A549 (cell line): Measurements from ENCODE around the gene RNF39.

Source experiments
- BHLHE40 ChIP-seq: IDR thresholded peaks from 2 replicates; pipeline ENCODE4 v1.6.1; 2012; ENCODE audit warnings: low read depth, low read length, inconsistent platforms
- EP300 ChIP-seq, 2 experiments: fragments of >200 bp; sonication (Bioruptor Twin); formaldehyde crosslinking; IDR thresholded peaks; 2 replicates in 1 of 2; 3 replicates in 1 of 2; pipeline ENCODE4 v1.6.1; 2016 to 2017
- GATA3 ChIP-seq: IDR thresholded peaks from 2 replicates; pipeline ENCODE4 v1.6.1; 2012; ENCODE audit warnings: borderline replicate concordance
- JUN ChIP-seq, 2 experiments: fragments of >200 bp; sonication (Bioruptor Twin); formaldehyde crosslinking; IDR thresholded peaks; 2 replicates in 1 of 2; 3 replicates in 1 of 2; pipeline ENCODE4 v1.6.1; 2016 to 2017
- MAFK ChIP-seq: fragments of 450-650 bp; IDR thresholded peaks from 2 replicates; pipeline ENCODE4 v1.6.1; 2014; ENCODE audit not compliant: partially characterized antibody
- NPAS2 ChIP-seq: fragments of 250-450 bp; sonication (Bioruptor Pico); IDR thresholded peaks from 2 replicates; pipeline ENCODE4 v1.8.0; 2022; ENCODE audit warnings: mild to moderate bottlenecking, moderate library complexity, borderline replicate concordance
- NR3C1 ChIP-seq: fragments of >200 bp; sonication (Bioruptor Twin); formaldehyde crosslinking; IDR thresholded peaks from 3 replicates; pipeline ENCODE4 v1.6.1; 2017
- POLR2A ChIP-seq: IDR thresholded peaks from 2 replicates; pipeline ENCODE4 v1.6.1; 2012; ENCODE audit warnings: mild to moderate bottlenecking, low read length
- POLR2AphosphoS2 ChIP-seq: conservative IDR thresholded peaks from 2 replicates; pipeline ENCODE4 v1.6.1; 2012; ENCODE audit warnings: low read length, improper control_type of control experiment, inconsistent platforms
- RFX5 ChIP-seq: fragments of 450-650 bp; IDR thresholded peaks from 2 replicates; pipeline ENCODE4 v1.7.1; 2014; ENCODE audit warnings: antibody characterized with exemption, mild to moderate bottlenecking, moderate library complexity
- SMC3 ChIP-seq: fragments of >200 bp; sonication (Bioruptor Twin); formaldehyde crosslinking; IDR thresholded peaks from 3 replicates; pipeline ENCODE4 v1.6.1; 2018; ENCODE audit warnings: inconsistent platforms
- SREBF2 ChIP-seq: fragments of 450-650 bp; IDR thresholded peaks from 2 replicates; pipeline ENCODE4 v1.6.1; 2014; ENCODE audit warnings: mild to moderate bottlenecking, moderate library complexity
- TF ChIP-seq, protein P1 (sequence below): fragments of >200 bp; sonication (Bioruptor Twin); formaldehyde crosslinking; IDR thresholded peaks from 3 replicates; pipeline ENCODE4 v1.5.1; 2016
- TF ChIP-seq, protein P2 (sequence below): fragments of 200-600 bp; sonication (generic); IDR thresholded peaks from 2 replicates; pipeline ENCODE4 v1.6.1; 2016; ENCODE audit warnings: antibody characterized with exemption, mild to moderate bottlenecking, moderate library complexity

DNA sequence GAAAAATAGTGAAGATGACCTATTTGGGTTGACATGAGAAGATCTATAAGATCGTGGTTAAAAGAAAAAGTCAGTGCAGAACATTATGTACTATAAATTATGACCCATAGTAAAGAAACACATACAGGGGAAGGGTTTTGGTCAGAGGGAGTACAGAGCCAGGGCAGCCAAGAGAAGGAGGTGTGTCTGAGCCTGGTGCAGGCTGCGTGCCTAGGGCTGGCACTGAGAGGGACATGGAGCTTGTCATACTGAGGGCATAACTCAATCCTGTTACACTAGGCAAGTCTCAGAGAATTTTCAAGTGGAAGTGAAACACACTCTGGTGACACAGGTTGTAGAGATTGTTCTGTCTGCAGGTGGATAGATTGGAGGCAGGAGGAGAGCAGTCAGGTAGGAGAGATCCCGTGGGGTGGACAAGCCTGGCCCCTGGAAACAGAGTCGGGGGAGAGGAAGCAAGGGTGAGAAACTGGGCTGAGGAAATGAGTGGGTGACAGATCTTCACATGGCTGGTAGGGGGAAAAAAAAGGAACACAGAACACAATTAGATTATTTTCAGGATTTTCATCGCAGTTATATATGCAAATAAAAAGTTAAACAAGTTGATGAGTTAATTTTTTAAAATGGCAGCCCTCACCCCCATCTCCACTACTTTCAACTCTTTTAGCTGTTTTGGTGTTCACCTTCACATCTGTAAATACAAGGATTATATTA is 18.5 kb upstream of the RNF39 start:
- TF ChIP-seq, protein P1, sequence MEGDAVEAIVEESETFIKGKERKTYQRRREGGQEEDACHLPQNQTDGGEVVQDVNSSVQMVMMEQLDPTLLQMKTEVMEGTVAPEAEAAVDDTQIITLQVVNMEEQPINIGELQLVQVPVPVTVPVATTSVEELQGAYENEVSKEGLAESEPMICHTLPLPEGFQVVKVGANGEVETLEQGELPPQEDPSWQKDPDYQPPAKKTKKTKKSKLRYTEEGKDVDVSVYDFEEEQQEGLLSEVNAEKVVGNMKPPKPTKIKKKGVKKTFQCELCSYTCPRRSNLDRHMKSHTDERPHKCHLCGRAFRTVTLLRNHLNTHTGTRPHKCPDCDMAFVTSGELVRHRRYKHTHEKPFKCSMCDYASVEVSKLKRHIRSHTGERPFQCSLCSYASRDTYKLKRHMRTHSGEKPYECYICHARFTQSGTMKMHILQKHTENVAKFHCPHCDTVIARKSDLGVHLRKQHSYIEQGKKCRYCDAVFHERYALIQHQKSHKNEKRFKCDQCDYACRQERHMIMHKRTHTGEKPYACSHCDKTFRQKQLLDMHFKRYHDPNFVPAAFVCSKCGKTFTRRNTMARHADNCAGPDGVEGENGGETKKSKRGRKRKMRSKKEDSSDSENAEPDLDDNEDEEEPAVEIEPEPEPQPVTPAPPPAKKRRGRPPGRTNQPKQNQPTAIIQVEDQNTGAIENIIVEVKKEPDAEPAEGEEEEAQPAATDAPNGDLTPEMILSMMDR, result no peak
- TF ChIP-seq, protein P2, sequence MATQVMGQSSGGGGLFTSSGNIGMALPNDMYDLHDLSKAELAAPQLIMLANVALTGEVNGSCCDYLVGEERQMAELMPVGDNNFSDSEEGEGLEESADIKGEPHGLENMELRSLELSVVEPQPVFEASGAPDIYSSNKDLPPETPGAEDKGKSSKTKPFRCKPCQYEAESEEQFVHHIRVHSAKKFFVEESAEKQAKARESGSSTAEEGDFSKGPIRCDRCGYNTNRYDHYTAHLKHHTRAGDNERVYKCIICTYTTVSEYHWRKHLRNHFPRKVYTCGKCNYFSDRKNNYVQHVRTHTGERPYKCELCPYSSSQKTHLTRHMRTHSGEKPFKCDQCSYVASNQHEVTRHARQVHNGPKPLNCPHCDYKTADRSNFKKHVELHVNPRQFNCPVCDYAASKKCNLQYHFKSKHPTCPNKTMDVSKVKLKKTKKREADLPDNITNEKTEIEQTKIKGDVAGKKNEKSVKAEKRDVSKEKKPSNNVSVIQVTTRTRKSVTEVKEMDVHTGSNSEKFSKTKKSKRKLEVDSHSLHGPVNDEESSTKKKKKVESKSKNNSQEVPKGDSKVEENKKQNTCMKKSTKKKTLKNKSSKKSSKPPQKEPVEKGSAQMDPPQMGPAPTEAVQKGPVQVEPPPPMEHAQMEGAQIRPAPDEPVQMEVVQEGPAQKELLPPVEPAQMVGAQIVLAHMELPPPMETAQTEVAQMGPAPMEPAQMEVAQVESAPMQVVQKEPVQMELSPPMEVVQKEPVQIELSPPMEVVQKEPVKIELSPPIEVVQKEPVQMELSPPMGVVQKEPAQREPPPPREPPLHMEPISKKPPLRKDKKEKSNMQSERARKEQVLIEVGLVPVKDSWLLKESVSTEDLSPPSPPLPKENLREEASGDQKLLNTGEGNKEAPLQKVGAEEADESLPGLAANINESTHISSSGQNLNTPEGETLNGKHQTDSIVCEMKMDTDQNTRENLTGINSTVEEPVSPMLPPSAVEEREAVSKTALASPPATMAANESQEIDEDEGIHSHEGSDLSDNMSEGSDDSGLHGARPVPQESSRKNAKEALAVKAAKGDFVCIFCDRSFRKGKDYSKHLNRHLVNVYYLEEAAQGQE, result no peak
- no peak for TF ChIP-seq NPAS2
- TF ChIP-seq RFX5, result no peak
- no peak for TF ChIP-seq SREBF2
- TF ChIP-seq MAFK, result no peak
- TF ChIP-seq BHLHE40, result no peak
- TF ChIP-seq NR3C1, result no peak
- no peak for TF ChIP-seq JUN (IDR thresholded peaks at IDR 0.05)
- no peak for TF ChIP-seq POLR2AphosphoS2
- TF ChIP-seq POLR2A, result no peak
- no peak for TF ChIP-seq GATA3
- TF ChIP-seq SMC3, result no peak
- no peak for TF ChIP-seq EP300 (IDR thresholded peaks at IDR 0.05)
